Epithelial cell of esophagus (primary cell): ENCODE results near the gene TMEM17.
"Not testable (repeated sequence)": the region's sequence is repeated elsewhere in the genome, so short reads cannot be mapped to it uniquely, and the experiment has no call there.

Experiments used
- DNase-seq: peaks from one replicate; pipeline ENCODE4 v3.0.0; 2010; ENCODE audit warnings: low read depth
- H3K4me3 ChIP-seq: 2 replicates; pipeline ENCODE4 v1.5.1; 2011; ENCODE audit warnings: mild to moderate bottlenecking, low read length, control low read depth
- TF ChIP-seq, protein P1 (sequence below): IDR thresholded peaks from 2 replicates; pipeline ENCODE4 v1.5.1; 2011; ENCODE audit warnings: low read depth, mild to moderate bottlenecking, low read length, control low read depth, inconsistent platforms; ENCODE audit not compliant: insufficient read depth; ENCODE audit errors: missing control alignments

TMEM17 gene

GRCh38 chr2:62539606-62540407 is 33.8 kb upstream of the TMEM17 start:
- no peak overlapping the region for H3K4me3 ChIP-seq

DNA sequence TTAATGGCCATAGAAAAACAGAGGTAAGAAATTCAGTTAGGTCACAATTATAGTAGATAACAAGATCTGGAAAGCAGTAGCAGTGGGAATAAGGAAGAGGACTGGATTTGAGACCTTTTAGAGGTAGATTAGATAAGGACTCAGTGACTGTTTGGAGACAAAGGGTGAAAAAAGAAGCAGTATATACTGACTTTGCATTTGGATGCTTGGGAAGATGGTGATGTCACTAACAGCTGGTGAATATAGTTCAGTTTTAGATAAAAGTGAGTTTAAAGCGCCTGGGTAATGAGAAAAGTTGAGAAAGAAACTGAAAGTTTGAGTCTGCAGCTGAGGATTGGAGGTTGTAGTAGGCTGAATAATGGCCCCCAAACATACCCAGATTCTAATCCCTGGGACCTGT is 32.8 kb upstream of the TMEM17 start:
- no peak overlapping the region for H3K4me3 ChIP-seq
- TF ChIP-seq, protein P1, sequence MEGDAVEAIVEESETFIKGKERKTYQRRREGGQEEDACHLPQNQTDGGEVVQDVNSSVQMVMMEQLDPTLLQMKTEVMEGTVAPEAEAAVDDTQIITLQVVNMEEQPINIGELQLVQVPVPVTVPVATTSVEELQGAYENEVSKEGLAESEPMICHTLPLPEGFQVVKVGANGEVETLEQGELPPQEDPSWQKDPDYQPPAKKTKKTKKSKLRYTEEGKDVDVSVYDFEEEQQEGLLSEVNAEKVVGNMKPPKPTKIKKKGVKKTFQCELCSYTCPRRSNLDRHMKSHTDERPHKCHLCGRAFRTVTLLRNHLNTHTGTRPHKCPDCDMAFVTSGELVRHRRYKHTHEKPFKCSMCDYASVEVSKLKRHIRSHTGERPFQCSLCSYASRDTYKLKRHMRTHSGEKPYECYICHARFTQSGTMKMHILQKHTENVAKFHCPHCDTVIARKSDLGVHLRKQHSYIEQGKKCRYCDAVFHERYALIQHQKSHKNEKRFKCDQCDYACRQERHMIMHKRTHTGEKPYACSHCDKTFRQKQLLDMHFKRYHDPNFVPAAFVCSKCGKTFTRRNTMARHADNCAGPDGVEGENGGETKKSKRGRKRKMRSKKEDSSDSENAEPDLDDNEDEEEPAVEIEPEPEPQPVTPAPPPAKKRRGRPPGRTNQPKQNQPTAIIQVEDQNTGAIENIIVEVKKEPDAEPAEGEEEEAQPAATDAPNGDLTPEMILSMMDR: no peak
- DNase-seq: no peak

More at GRCh38 chr2:62539606-62540407, 33.8 kb upstream of the TMEM17 start:
- TF ChIP-seq, protein P1: no peak
- DNase-seq: peak; percentile 35

DNA sequence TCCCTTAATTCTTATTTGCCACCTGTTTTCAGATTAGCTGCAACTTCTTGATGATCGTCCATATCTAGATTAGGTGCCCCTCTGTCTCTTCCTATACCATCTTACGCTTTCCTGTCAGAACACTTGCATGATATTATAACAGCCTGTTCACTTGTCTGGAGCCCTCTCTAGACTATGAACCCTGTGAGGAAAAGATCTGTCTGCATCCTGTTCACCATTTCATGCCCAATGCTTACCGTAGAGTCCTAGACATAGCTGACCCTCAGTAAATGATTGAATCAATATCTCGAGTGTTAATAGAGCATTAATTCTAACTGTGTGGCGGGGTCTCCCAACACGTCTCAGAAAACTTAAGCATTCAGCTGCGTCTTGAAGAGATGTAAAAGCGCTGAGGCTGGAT is 31.8 kb upstream of the TMEM17 start:
- TF ChIP-seq, protein P1: no peak
- DNase-seq: no peak
- no peak overlapping the region for H3K4me3 ChIP-seq

DNA sequence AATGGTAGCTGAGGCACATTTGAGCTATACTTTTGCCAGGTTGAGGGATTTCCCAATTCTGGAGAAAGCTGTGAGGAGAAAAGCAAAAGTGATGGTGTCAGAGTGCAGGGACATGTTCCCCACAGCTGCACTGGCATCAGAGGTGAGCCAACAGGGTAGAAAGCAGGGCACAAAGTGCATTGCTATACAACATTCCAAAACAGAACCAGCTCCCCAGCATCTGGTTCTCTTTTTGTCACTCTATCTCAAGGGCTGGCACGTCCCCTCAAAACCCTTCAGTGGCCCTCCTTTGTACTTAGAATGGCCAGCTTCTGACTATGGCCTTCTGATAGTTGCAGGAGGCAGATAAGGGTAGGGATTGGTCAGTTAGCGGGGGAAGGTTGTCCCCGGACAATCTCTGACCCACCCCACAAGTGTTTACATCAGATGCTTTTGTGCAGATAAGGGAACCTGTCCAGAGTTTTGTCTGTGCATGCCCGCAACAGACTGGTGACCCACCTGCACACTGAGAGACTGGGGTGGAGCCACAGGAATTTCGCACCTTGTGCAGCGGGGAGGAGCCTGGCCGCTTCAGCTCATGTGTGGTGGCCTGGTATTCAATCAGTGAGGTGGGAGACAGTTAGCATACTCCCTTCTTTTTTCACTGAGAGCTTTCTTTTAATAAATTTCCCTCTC is 31.0 kb upstream of the TMEM17 start:
- no peak overlapping the region for H3K4me3 ChIP-seq
- TF ChIP-seq, protein P1: no peak
- peak; percentile 62 for DNase-seq

DNA sequence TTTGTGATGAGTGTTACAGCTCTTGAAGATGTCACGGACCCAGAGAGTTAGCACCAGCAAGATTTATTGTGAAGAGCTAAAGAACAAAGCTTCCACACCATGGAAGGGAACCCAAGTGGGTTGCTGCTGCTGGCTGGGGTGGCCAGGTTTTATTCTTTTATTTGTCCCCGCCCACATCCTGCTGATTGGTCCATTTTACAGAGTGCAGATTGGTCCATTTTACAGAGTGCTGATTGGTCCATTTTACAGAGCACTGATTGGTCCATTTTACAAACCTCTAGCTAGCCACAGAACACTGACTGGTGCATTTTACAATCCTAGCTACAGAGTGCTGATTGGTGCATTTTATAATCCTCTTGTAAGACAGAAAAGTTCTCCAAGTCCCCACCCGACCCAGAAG is 29.5 kb upstream of the TMEM17 start:
- not testable (repeated sequence) for H3K4me3 ChIP-seq, DNase-seq

DNA sequence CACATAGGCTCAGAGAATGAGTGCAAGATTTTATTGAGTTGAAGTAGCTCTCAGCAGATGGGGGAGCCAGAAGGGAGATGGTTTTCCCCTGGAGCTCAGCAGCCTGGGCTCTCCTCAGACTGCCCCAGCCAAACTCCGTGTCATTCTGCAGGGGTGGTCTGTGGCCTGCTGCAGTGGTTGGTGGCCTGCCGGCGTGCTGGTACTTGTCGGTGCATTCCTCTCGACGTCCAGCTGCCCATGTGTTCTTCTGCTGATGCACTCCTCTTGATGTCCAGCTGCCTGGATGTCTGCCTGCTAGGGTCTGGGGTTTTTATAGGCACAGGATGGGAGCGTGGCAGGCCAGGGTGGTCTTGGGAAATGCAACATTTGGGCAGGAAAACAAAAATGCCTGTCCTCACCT is 25.6 kb upstream of the TMEM17 start:
- TF ChIP-seq, protein P1: no peak
- no peak overlapping the region for H3K4me3 ChIP-seq
- DNase-seq: no peak

- TF ChIP-seq, protein P1: no peak
- H3K4me3 ChIP-seq: no peak overlapping the region
- peak; percentile 20 for DNase-seq
Observed at GRCh38 chr2:62529758-62530157, 23.8 kb upstream of the TMEM17 start.
